ENCODE measurements around the gene HMGN2.

DNA sequence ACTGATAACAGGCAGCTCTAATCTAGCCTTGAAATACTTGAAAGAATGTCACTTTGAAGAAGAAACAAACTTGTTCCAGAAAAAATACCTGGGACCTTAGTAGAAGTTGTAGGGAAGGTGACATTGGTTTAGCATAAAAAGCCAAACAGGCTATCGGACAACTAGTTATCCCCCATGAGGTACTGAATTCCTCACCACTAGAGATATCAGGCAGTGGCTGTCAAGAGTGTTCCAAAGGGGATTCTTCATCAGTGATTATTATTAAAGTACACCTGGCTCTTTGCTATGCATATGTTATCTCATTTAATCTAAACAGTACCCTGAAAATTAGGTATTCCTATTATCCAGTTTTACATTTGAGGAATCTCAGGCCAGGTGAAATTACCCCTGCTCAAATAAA is 13.1 kb upstream of the HMGN2 start:
- no peak for TF ChIP-seq GATA2 (IDR thresholded peaks at IDR 0.05; ENCODE audit: low read depth, low read length)
- TF ChIP-seq GATA3 (IDR thresholded peaks at IDR 0.05; ENCODE audit: low read depth, low read length): no peak
